ENCODE data around the gene VEPH1. TPM values are rescaled to one million over a fixed set of nuclear protein-coding genes. Genes with fewer than 3 reads are reported as not detected.

Gene VEPH1
- 10 to 100 TPM; 28.5 to 49.6 (median 43.5) TPM for polyA plus RNA-seq (ENCODE audit: insufficient read depth in 1 of 5, insufficient read length in 5 of 5, low replicate concordance in 1 of 5)
- long read RNA-seq, donor 1, full-length matches to known transcripts = 6 of 26 reads
- long read RNA-seq, donor 1, partial matches to known transcripts = 20 of 26 reads
- long read RNA-seq, donor 1, other reads (novel, unspliced or antisense) = 0 of 26 reads
- long read RNA-seq, donor 2 = 0 reads
- long read RNA-seq, donor 3, partial matches to known transcripts = 0 of 3 reads
- long read RNA-seq, donor 3, other reads (novel, unspliced or antisense) = 0 of 3 reads
- long read RNA-seq, donor 4, full-length matches to known transcripts = 2 of 19 reads
- long read RNA-seq, donor 4, partial matches to known transcripts = 17 of 19 reads
- long read RNA-seq, donor 4, other reads (novel, unspliced or antisense) = 0 of 19 reads
- long read RNA-seq, donor 5, partial matches to known transcripts = 125 of 146 reads
- long read RNA-seq, donor 5, other reads (novel, unspliced or antisense) = 16 of 146 reads
- long read RNA-seq, donor 6, partial matches to known transcripts = 0 of 5 reads
- long read RNA-seq, donor 6, other reads (novel, unspliced or antisense) = 0 of 5 reads
- long read RNA-seq, donor 7, partial matches to known transcripts = 0 of 1 reads
- long read RNA-seq, donor 7, other reads (novel, unspliced or antisense) = 0 of 1 reads
- long read RNA-seq, donor 8 = 0 reads

GRCh38 chr3:157502916-157503595, at the start of gene VEPH1:
Gene VEPH1 (minus strand): TSS chr3:157503416. CDS start chr3:157495349, 8,067 bp downstream.
- no peak for DNase-seq

- no peak for DNase-seq
Measured at GRCh38 chr3:157551961-157552360, 48.7 kb upstream of the VEPH1 start.

GRCh38 chr3:157549498-157549897, 46.3 kb upstream of the VEPH1 start:
- DNase-seq = no peak

GRCh38 chr3:157544501-157545130, 41.4 kb upstream of the VEPH1 start:
- DNase-seq = peak; percentile 58 to 72

- DNase-seq = no peak
Measured at GRCh38 chr3:157543501-157544035, 40.4 kb upstream of the VEPH1 start.

- DNase-seq = peak; percentile 65 to 70
Measured at GRCh38 chr3:157542711-157543500, 39.7 kb upstream of the VEPH1 start.

GRCh38 chr3:157541506-157542236, 38.5 kb upstream of the VEPH1 start:
- DNase-seq = no peak

- DNase-seq = no peak
Measured at GRCh38 chr3:157540656-157541055, 37.4 kb upstream of the VEPH1 start.

GRCh38 chr3:157535667-157536066, 32.5 kb upstream of the VEPH1 start:
- no peak for DNase-seq

- DNase-seq = no peak
Measured at GRCh38 chr3:157534725-157535161, 31.5 kb upstream of the VEPH1 start.

GRCh38 chr3:157533298-157534070, 30.3 kb upstream of the VEPH1 start:
- DNase-seq = no peak

- peak; percentile 55 to 69 for DNase-seq
Measured at GRCh38 chr3:157532529-157533297, 29.5 kb upstream of the VEPH1 start.

- DNase-seq = no peak
Measured at GRCh38 chr3:157531771-157532170, 28.6 kb upstream of the VEPH1 start.

- no peak for DNase-seq
Measured at GRCh38 chr3:157531301-157531660, 28.1 kb upstream of the VEPH1 start.

GRCh38 chr3:157530637-157531300, 27.6 kb upstream of the VEPH1 start:
- DNase-seq = no peak

- DNase-seq = no peak
Measured at GRCh38 chr3:157529751-157530150, 26.5 kb upstream of the VEPH1 start.

- DNase-seq = no peak
Measured at GRCh38 chr3:157529085-157529484, 25.9 kb upstream of the VEPH1 start.
